ENCODE results near the gene CHIT1.
"Not testable (repeated sequence)": the region's sequence is repeated elsewhere in the genome, so short reads cannot be mapped to it uniquely, and the experiment has no call there.

The CHIT1 gene

DNA sequence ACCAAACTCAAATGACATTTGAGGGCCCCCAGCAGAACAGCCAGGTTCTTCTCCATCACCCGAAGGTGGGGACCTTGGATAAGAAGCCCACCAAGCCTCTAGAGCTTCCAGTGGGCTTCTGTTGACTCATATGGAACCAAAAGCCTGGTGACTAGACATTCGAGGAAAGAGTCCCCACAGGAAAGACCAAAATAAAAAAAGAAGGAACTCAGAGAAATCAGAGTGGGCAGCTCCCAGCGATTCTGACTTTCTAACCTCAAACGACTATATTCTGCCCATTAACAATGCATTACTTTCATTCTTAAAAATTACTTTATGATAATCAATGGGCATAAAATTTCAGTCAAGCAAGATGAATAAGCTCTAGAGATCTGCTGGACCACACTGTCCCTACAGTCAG, 9.6 kb upstream of the CHIT1 start:
- Mint-ChIP-seq H3K27me3 (peaks cover 24% of the 10 kb centered on the region), H3K4me3 (no peak overlapping the region), H3K4me1 (no peaks in the 10 kb centered on the region), H3K27ac (no peak overlapping the region), H3K9me3 (peaks cover 13% of the 10 kb centered on the region), H3K36me3 (peaks cover 8% of the 10 kb centered on the region)

DNA sequence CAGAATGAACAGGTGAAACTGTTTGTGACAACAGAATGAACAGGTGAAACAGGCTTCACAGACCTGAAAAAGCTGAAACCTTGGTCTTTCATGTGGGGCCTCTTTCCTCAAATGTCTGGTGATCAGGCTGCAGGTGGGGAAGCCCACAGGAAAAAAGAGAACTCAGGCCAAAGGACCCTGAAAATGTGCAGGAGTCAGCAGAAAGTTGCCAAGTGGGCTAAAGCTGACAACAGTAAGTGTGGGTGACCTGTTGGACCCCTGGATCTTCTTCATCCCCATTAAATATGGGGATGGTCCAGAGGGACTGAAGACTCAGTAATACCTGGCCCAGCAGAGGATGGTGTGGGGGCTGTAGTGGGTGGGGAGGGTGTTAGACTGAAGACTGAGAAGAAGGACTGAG, 9.1 kb upstream of the CHIT1 start:
- Mint-ChIP-seq H3K27me3 (peaks cover 20% of the 10 kb centered on the region), H3K4me1 (no peaks in the 10 kb centered on the region), H3K4me3 (no peak overlapping the region), H3K9me3 (peaks cover 17% of the 10 kb centered on the region), H3K36me3 (peaks cover 8% of the 10 kb centered on the region), H3K27ac (no peak overlapping the region)

- not testable (repeated sequence) for H3K27ac Mint-ChIP-seq, H3K27me3 Mint-ChIP-seq, H3K4me3 Mint-ChIP-seq, H3K4me1 Mint-ChIP-seq, H3K36me3 Mint-ChIP-seq
- H3K9me3 Mint-ChIP-seq = peaks cover 17% of the 10 kb centered on the region
Measured at GRCh38 chr1:203234901-203235300, 5.4 kb upstream of the CHIT1 start.

GRCh38 chr1:203228670-203229069, 803 bp downstream of the CHIT1 start:
- Mint-ChIP-seq H3K4me1 (no peaks in the 10 kb centered on the region), H3K27ac (no peak overlapping the region), H3K4me3 (no peak overlapping the region), H3K36me3 (no peaks in the 10 kb centered on the region), H3K27me3 (peaks cover 6% of the 10 kb centered on the region), H3K9me3 (no peaks in the 10 kb centered on the region)

DNA sequence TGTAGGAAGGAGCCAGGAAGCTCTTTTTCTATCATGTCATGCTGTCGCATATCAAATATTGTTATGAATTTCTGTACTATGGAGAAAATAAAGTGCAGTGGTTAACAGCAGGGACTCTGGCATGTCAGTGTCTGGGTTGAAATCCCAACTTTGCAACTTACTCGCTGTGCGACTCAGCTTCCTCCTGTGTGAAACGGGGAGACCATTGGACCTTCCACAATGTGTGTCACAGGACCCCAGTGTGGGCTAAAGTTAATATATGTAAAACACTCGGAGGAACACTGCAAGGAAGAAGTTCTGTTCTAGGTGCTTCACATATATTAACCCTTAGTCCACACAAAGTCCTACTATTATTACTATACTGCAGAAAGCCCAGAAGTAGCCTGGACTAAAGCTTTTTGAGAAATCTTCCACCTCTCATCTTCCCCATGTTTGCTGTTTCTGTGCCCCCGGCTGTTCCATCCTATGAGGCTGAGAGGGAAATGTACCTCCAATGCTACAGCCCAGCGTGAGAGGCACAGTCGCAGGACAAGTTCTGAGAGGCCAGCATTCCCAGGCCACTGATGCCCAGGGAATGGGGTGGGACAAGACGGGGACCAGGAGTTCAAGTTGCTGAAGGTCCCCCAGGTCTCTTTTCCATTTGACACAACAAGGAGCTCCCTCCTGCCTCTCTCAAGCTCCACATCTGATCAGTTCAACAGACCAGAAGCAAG, 1.9 kb downstream of the CHIT1 start:
- no peaks in the 10 kb centered on the region for H3K4me1 Mint-ChIP-seq
- H3K36me3 Mint-ChIP-seq = no peaks in the 10 kb centered on the region
- no peaks in the 10 kb centered on the region for H3K9me3 Mint-ChIP-seq
- peaks cover 6% of the 10 kb centered on the region for H3K27me3 Mint-ChIP-seq
- no peak overlapping the region for H3K4me3 Mint-ChIP-seq
- no peak overlapping the region for H3K27ac Mint-ChIP-seq

- Mint-ChIP-seq H3K4me1 (no peaks in the 10 kb centered on the region), H3K9me3 (no peaks in the 10 kb centered on the region), H3K36me3 (no peaks in the 10 kb centered on the region), H3K27ac (no peak overlapping the region), H3K27me3 (peaks cover 4% of the 10 kb centered on the region), H3K4me3 (no peak overlapping the region)
Measured at GRCh38 chr1:203225071-203225470, 4.4 kb downstream of the CHIT1 start.

DNA sequence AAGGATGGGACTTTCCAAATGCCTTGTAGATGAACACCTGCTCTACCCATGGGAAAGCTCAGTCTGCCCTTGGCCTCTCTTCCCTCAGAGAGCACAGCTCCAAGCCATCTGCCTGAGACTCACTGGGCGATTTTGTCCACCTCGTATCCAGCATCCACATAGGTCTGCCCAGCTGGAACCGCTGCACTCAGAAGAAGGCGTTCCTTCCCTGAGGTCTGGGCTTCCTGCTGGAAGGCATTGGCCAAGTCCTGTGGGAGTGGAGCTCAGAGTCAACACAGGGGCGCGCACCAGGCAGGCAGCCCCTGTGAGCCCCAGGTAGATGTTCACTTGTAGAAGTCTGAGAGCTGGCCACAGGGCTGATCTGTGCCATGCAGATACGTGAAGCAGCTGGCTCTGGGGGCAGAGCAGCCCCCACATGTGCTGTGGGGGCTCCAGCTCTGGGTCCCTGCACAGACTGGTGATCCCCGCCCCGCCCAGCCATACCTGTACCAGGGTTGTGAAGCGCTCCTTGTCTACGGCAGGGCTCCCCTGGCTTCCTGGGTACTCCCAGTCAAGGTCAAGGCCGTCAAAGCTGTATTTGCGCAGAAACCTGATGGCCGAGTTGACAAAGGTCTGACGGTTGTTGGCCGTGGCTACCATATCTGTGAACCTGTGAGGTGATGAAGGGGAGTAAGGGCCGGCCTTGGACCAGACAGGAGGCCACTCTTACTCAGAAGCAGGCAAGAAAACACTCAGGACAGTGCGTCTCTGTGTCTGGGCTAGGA, 6.3 kb downstream of the CHIT1 start:
- Mint-ChIP-seq H3K4me1 (no peaks in the 10 kb centered on the region), H3K36me3 (no peaks in the 10 kb centered on the region), H3K9me3 (no peaks in the 10 kb centered on the region), H3K27ac (no peak overlapping the region), H3K27me3 (peaks cover 1% of the 10 kb centered on the region), H3K4me3 (no peak overlapping the region)

DNA sequence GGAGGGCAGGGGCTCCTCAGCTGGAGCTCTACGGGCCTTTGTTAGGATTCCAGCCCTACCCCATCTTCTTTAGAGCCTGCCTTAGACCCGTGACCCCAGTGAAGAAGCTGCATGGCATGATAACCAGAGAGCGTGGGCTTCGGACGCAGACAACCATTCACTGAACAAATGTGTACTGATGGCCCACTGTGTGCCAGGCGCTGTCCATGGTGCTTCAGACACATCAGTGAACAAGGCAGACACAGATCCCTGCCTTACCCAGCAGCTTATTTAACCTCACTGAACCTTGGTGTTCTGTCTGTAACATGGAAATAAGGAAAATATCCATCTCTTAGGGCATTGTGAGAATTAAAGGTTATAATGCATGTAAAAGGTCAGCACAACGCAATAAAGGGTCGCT, 9.5 kb downstream of the CHIT1 start:
- no peaks in the 10 kb centered on the region for H3K4me1 Mint-ChIP-seq
- peaks cover 3% of the 10 kb centered on the region for H3K27me3 Mint-ChIP-seq
- H3K36me3 Mint-ChIP-seq = no peaks in the 10 kb centered on the region
- H3K9me3 Mint-ChIP-seq = no peaks in the 10 kb centered on the region
- no peak overlapping the region for H3K27ac Mint-ChIP-seq
- H3K4me3 Mint-ChIP-seq = no peak overlapping the region

- Mint-ChIP-seq H3K27me3 (peaks cover 3% of the 10 kb centered on the region), H3K4me1 (no peaks in the 10 kb centered on the region), H3K4me3 (no peak overlapping the region), H3K9me3 (no peaks in the 10 kb centered on the region), H3K36me3 (no peaks in the 10 kb centered on the region), H3K27ac (no peak overlapping the region)
Measured at GRCh38 chr1:203219171-203219570, 10.3 kb downstream of the CHIT1 start.

GRCh38 chr1:203217668-203218067, 11.8 kb downstream of the CHIT1 start:
- Mint-ChIP-seq H3K9me3 (no peaks in the 10 kb centered on the region), H3K27me3 (peaks cover 3% of the 10 kb centered on the region), H3K4me1 (no peaks in the 10 kb centered on the region), H3K36me3 (no peaks in the 10 kb centered on the region), H3K27ac (no peak overlapping the region), H3K4me3 (no peak overlapping the region)

GRCh38 chr1:203217139-203217655, 12.3 kb downstream of the CHIT1 start:
- H3K4me1 Mint-ChIP-seq = no peaks in the 10 kb centered on the region
- no peak overlapping the region for H3K27ac Mint-ChIP-seq
- H3K4me3 Mint-ChIP-seq = no peak overlapping the region
- no peaks in the 10 kb centered on the region for H3K36me3 Mint-ChIP-seq
- H3K27me3 Mint-ChIP-seq = peaks cover 3% of the 10 kb centered on the region
- H3K9me3 Mint-ChIP-seq = no peaks in the 10 kb centered on the region

DNA sequence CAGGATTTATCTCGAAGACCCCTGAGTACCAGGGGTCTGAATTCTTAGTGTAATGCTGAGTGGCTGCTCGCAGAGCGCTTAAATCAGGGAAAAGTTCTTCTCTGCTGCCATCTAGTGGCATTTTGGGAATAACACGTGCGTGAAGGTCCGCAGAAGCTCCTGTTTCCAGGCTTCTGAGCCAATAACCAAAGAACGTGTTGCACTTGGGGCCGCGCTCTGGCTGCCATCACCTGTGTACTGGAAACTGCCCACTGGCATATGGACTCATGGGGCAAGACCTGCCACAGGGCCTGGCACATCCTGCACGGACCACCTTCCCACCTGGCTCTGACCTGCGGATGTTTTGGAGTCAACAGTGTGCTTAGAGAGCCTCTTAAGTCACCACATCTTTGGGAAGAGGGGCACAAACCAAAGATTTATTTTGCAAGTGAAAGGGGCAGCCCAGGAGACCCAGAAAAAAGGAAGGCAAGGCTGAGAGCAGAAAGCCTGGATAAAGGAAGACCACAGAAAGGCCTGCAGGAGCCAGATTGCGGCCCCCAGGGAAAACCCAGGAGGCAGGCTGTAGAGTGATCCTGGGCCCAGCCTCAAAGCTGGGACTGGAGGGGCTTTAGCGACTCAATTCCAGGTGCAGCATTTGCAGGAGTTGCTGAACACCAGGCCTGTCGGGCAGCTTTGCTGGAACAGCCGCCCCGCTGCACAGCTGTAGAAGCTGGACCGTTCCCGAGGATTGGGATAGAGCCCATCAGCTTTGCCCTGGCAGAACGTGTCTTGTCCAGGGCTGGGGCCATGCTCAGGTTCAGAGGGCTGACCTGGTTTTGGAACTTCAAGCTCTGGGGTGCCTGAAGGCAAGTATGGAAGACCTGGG, 13.0 kb downstream of the CHIT1 start:
- no peaks in the 10 kb centered on the region for H3K4me1 Mint-ChIP-seq
- no peaks in the 10 kb centered on the region for H3K36me3 Mint-ChIP-seq
- no peak overlapping the region for H3K4me3 Mint-ChIP-seq
- peaks cover 3% of the 10 kb centered on the region for H3K27me3 Mint-ChIP-seq
- H3K27ac Mint-ChIP-seq = no peak overlapping the region
- no peaks in the 10 kb centered on the region for H3K9me3 Mint-ChIP-seq

GRCh38 chr1:203215573-203215972, 13.9 kb downstream of the CHIT1 start:
- H3K36me3 Mint-ChIP-seq = no peaks in the 10 kb centered on the region
- H3K27me3 Mint-ChIP-seq = peaks cover 3% of the 10 kb centered on the region
- no peak overlapping the region for H3K4me3 Mint-ChIP-seq
- no peak overlapping the region for H3K27ac Mint-ChIP-seq
- no peaks in the 10 kb centered on the region for H3K9me3 Mint-ChIP-seq
- no peaks in the 10 kb centered on the region for H3K4me1 Mint-ChIP-seq

DNA sequence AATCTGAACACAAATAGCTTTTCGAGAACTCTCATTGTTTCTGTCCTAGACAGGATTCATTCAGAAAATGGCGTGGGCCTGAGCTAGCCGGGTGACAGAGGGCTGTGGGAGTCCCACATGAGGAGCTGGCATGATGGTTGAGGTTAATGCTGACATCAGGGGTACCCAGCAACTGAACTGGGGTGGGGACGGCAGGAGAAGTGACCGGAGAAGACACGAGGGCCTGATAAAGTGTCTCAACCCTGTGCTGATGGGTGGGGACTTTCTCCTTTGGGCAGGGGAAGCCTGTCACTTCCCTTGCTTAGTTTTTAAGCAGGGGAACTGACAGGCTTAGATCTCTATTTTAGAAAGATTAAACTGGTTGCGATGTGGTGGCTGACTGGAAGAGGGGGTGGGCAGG, 14.6 kb downstream of the CHIT1 start:
- H3K9me3 Mint-ChIP-seq = no peaks in the 10 kb centered on the region
- H3K4me1 Mint-ChIP-seq = no peaks in the 10 kb centered on the region
- no peaks in the 10 kb centered on the region for H3K36me3 Mint-ChIP-seq
- no peak overlapping the region for H3K4me3 Mint-ChIP-seq
- no peak overlapping the region for H3K27ac Mint-ChIP-seq
- H3K27me3 Mint-ChIP-seq = peaks cover 3% of the 10 kb centered on the region

DNA sequence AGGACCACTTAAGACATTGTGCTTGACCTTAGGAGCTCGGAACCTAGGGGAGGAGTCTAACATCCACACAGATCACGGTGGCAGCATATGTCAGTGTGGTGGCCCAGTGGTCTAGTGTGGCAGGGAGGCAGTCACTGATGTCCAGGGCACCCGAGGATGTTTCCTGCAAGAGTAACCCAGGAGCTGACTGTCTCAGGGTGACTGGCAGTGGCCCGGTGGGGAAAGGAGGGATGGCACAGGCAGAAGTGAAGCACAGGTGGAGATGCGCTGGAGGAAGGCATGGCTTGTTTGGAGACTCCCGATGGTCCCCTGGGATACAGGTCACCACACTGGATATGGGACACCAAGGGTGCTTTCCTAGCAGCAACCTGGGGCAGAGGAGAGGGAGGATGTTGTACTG, 16.3 kb downstream of the CHIT1 start:
- Mint-ChIP-seq H3K27ac (no peak overlapping the region), H3K4me1 (no peaks in the 10 kb centered on the region), H3K9me3 (no peaks in the 10 kb centered on the region), H3K27me3 (peaks cover 3% of the 10 kb centered on the region), H3K4me3 (no peak overlapping the region), H3K36me3 (no peaks in the 10 kb centered on the region)

DNA sequence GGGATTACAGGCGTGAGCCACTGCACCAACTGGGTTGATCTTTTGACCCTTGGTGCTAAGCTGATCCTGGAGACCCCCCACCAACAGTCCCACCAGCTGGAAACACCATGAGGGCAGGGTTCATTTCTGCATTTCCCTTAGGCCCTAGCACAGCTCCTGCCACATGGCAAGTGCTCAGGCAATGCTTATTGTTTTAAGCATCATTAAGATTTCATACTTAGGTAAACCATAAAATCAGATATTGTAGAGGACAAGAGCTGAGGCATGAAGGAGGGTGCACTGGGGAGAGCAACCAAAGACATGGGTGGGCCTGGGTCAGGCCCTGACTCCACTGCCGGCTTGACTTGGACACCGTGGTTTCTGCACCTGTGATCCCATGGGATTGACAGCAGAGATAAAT, 17.7 kb downstream of the CHIT1 start:
- H3K27ac Mint-ChIP-seq = no peak overlapping the region
- peaks cover 3% of the 10 kb centered on the region for H3K27me3 Mint-ChIP-seq
- H3K4me3 Mint-ChIP-seq = no peak overlapping the region
- no peaks in the 10 kb centered on the region for H3K4me1 Mint-ChIP-seq
- no peaks in the 10 kb centered on the region for H3K9me3 Mint-ChIP-seq
- H3K36me3 Mint-ChIP-seq = no peaks in the 10 kb centered on the region

Measured in activated naive CD4-positive, alpha-beta T cell treated with anti-CD3 and anti-CD28 coated beads, Interleukin-2, amount 50 U/mL, for 24 hours (primary cell).